Immature natural killer cell (primary cell): Measurements from ENCODE around the gene KXD1. TPM values are rescaled to one million over a fixed set of nuclear protein-coding genes. Genes with fewer than 3 reads are reported as not detected.
A peak's percentile ranks its signal among the peaks of the same experiment; 100 is the strongest.

Source experiments
- DNase-seq, 3 donors: peaks; one replicate each; pipeline ENCODE4 v3.0.0; 2022; ENCODE audit warnings: mixed read lengths in 1 of 3
- H3K27ac Mint-ChIP-seq, 6 donors: one replicate each; pipeline ENCODE4 v1.8.0; 2020; ENCODE audit warnings: mixed read lengths in 6 of 6, mild to moderate bottlenecking in 5 of 6, inconsistent platforms in 4 of 6, moderate library complexity in 3 of 6
- H3K27me3 Mint-ChIP-seq, 3 donors: one replicate each; pipeline ENCODE4 v1.8.0; 2020 to 2021; ENCODE audit warnings: low read depth in 3 of 3, mild to moderate bottlenecking in 3 of 3, mixed read lengths in 3 of 3, moderate library complexity in 3 of 3, inconsistent platforms in 1 of 3
- H3K36me3 Mint-ChIP-seq, 3 donors: one replicate each; pipeline ENCODE4 v1.8.0; 2020; ENCODE audit warnings: mixed read lengths in 3 of 3, inconsistent platforms in 2 of 3, mild to moderate bottlenecking in 2 of 3
- H3K4me1 Mint-ChIP-seq, 2 donors: one replicate each; pipeline ENCODE4 v1.8.0; 2020; ENCODE audit warnings: inconsistent platforms in 2 of 2, mild to moderate bottlenecking in 2 of 2, mixed read lengths in 2 of 2, moderate library complexity in 1 of 2
- H3K4me3 Mint-ChIP-seq, 5 donors: one replicate each; pipeline ENCODE4 v1.8.0; 2020; ENCODE audit warnings: mild to moderate bottlenecking in 5 of 5, mixed read lengths in 5 of 5, inconsistent platforms in 3 of 5, moderate library complexity in 3 of 5
- H3K9me3 Mint-ChIP-seq, 6 donors: one replicate each; pipeline ENCODE4 v1.8.0; 2020; ENCODE audit warnings: mild to moderate bottlenecking in 6 of 6, mixed read lengths in 6 of 6, inconsistent platforms in 4 of 6, moderate library complexity in 3 of 6
- polyA plus RNA-seq, 3 donors: library from polyadenylated mRNA; unstranded; fragments of 300-500 nt; fragmentation: Illumina TruSeq; gene quantifications; one replicate each; pipeline ENCODE4 v1.2.3, GENCODE V29; 2021

Gene KXD1, protein sequence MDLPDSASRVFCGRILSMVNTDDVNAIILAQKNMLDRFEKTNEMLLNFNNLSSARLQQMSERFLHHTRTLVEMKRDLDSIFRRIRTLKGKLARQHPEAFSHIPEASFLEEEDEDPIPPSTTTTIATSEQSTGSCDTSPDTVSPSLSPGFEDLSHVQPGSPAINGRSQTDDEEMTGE
- 100 to 1,000 TPM in 1 of 3 donors, 10 to 100 TPM in 2; 85.9 to 134 (median 93.0) TPM for polyA plus RNA-seq

DNA sequence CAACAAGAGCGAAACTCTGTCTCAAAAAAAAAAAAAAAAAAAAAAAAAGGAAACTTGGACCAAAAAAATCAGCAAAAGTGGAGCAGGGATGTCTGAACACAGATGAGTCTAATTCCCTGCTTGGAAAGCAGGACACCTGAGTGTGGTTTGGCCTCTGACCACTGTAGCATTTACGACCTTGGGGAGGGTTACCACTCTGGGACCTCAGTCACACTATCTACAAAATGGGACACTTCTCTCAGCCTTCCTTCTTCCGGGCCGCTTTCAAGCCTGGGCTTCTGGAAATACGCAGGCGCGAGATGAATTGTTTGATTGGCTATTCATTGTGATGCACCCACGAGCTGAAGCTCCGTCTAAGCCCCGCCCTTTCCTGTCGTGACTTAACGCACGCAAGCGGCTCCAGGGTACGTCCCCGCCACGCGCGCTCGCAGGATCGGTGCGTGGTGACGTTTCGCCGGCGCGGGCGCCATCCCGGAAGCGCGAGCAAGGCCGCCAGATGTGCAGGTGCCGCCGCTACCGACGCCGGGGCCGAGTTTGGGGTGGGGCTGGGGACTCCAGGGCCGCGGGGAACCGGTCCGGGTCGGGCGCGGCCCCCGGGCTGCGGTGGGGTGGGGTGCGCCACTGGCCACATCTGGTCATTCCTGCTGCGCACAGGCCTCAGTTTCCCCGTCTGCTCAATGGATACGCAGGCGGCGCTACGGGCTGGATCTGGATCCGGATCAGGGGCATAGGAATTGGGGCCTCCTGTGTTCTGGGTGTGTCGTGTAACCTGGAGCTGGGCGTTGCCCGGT, at the start of gene KXD1:
Gene KXD1 (plus strand): TSS at position 460 of the 791 bp plus-strand sequence. CDS start 4,187 bp downstream, outside the sequence.
- peak; percentile 97 to 99 (median 98) for DNase-seq
- peak within 1 kb of the TSS; percentile 86 to 93 (median 91) for H3K4me3 Mint-ChIP-seq
- peak within 1 kb of the TSS; percentile 92 to 98 (median 96) for H3K27ac Mint-ChIP-seq
- peaks cover 3 to 9% (median 5%) of the 10 kb centered on the region in 3 donors for H3K27me3 Mint-ChIP-seq
- peaks cover 0 to 3% (median 0%) of the 10 kb centered on the region in 3 donors for H3K36me3 Mint-ChIP-seq
- no peaks in the 10 kb centered on the region for H3K9me3 Mint-ChIP-seq
- H3K4me1 Mint-ChIP-seq = peaks cover 22 to 23% of the 10 kb centered on the region in 2 donors

DNA sequence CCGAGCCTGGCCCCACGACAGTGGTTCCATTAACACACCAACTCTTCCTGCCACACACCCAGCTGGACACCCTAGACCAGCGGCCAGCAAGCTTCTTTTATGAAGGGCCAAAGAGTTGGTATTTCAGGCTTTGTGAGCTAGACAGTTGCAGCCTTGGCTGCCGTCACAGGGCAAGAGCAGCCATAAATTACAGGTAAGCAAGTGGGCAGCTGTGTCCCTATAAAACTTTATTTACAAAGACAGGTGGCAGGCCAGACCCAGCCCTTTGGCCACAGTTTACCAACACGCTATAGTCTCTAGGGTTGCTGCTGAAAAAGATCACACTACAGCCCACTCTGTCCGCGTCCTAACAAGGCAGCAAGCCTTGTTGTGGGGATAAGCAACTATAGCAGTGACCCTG, 49.1 kb upstream of the KXD1 start:
- H3K27ac Mint-ChIP-seq = peak overlapping the region in 1 of 6 donors; percentile 45
- no peaks in the 10 kb centered on the region for H3K9me3 Mint-ChIP-seq
- H3K27me3 Mint-ChIP-seq = peaks cover 2 to 21% (median 5%) of the 10 kb centered on the region in 3 donors
- H3K36me3 Mint-ChIP-seq = no peaks in the 10 kb centered on the region
- no peak for DNase-seq
- H3K4me3 Mint-ChIP-seq = no peak overlapping the region
- peaks cover 59 to 69% of the 10 kb centered on the region in 2 donors for H3K4me1 Mint-ChIP-seq

DNA sequence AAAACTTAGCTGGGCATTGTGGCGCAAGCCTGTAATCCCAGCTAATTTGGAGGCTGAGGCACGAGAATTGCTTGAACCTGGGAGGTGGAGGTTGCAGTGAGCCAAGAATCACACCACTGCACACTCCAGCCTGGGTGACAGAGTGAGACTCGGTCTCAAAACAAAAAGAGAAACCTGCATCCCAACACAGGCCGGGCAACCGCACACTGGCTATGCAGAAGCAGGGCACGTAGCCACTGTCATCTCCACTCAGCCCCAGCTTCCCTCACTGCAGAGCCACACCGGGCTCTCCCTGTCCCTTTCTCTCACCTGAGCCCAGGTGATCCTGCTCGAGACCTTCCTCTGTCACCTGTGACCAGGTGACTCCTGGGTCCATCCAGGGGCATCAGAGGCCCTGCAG, 47.5 kb upstream of the KXD1 start:
- peak overlapping the region in 1 of 6 donors; percentile 23 for H3K27ac Mint-ChIP-seq
- H3K9me3 Mint-ChIP-seq = no peaks in the 10 kb centered on the region
- H3K27me3 Mint-ChIP-seq = peaks cover 2 to 13% (median 3%) of the 10 kb centered on the region in 3 donors
- H3K4me1 Mint-ChIP-seq = peaks cover 56 to 63% of the 10 kb centered on the region in 2 donors
- H3K4me3 Mint-ChIP-seq = no peak overlapping the region
- H3K36me3 Mint-ChIP-seq = no peaks in the 10 kb centered on the region
- DNase-seq = no peak

DNA sequence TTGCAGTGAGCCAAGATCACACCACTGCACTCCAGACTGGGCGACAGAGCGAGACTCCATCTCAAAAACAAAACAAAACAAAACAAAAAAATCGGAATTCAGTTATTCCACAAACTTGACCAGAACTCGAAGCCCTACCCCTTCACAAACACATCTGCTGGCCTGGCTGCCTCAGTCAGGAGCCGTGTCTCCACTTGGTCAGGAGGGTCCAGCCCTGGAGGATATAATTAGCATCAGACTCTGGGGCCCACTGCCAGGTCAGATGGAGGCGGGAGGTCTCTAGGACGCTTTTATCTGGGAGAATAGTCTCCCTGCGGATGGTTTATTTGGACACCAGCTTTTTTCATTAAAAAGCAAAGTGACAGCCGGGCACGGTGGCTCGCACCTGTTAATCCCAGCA, 43.8 kb upstream of the KXD1 start:
- H3K4me1 Mint-ChIP-seq = peaks cover 46 to 48% of the 10 kb centered on the region in 2 donors
- no peaks in the 10 kb centered on the region for H3K9me3 Mint-ChIP-seq
- H3K4me3 Mint-ChIP-seq = no peak overlapping the region
- H3K27ac Mint-ChIP-seq = peak overlapping the region in 1 of 6 donors; percentile 53
- no peaks in the 10 kb centered on the region for H3K36me3 Mint-ChIP-seq
- no peak for DNase-seq
- H3K27me3 Mint-ChIP-seq = peaks cover 0 to 5% (median 3%) of the 10 kb centered on the region in 3 donors

DNA sequence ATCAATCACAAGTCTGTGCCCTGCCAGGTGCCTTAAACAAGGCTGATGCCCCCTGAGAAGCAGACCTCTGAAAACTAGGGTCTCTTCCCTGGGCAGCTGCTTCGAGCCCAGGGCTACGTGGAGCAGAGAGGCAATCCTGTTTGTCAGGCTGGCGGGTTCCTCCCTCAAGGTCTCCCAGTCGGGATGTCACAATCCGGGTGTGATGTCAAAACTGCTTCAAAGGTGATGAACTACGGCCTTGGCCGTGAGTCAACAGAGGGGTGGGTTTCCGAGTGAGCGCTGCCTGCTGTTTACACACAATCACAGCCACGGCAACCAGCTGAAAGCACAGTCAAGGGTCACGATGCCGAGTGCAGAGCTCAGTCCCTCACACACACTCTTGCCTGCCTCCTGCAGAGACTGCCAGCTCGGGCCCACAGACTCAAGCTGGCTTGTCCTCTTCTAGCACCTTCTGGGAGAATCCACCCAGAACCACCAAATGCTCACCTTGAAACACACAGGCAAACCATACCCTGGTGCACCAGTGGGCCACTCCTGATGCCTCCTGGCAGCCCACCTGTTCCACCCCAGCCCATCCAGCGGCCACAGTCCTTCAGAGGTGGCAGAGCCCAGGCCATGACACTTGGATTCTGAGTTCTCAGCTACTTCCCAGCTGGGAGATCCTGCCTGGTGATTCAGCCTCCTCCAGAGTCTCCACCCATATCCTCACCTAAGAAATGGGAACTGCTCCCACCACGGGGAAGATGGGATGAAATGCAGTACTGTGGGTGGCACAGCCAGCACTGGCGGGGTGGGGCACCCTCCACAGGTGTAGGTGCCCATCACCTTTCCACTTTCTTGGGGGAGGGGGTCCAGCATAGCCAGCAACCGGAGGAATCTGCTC, 42.6 kb upstream of the KXD1 start:
- Mint-ChIP-seq H3K36me3 (no peaks in the 10 kb centered on the region), H3K4me3 (peak overlapping the region in 1 of 5 donors; percentile 14), H3K27me3 (peaks cover 0 to 6% (median 4%) of the 10 kb centered on the region in 3 donors), H3K4me1 (peaks cover 44 to 56% of the 10 kb centered on the region in 2 donors), H3K9me3 (no peaks in the 10 kb centered on the region), H3K27ac (peak overlapping the region in 3 of 6 donors; percentile 48 to 72 (median 53))
- no peak for DNase-seq

DNA sequence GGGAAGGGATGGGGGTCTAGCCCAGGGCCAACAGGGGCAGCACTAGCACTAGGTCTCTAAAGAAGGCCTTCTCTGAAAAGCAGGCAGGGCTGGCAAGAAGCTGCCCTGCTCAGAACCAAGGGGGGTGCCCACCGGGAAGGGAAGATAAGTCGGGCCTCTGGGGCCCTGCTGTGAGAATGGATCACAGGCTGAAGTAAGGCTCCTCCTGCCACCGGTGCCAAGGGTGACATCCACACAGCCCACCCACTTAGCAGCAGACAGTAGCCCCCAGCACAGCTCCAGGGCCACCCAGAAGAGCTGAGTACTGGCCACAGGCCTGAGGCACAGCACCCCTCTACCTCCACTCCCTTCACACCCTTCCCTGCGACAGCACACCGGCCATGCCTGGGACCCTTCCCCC, 41.7 kb upstream of the KXD1 start:
- Mint-ChIP-seq H3K36me3 (no peaks in the 10 kb centered on the region), H3K27ac (peak overlapping the region in 3 of 6 donors; percentile 0 to 56 (median 40)), H3K4me3 (no peak overlapping the region), H3K27me3 (peaks cover 0 to 6% (median 2%) of the 10 kb centered on the region in 3 donors), H3K9me3 (no peaks in the 10 kb centered on the region), H3K4me1 (peaks cover 52 to 66% of the 10 kb centered on the region in 2 donors)
- DNase-seq = no peak

DNA sequence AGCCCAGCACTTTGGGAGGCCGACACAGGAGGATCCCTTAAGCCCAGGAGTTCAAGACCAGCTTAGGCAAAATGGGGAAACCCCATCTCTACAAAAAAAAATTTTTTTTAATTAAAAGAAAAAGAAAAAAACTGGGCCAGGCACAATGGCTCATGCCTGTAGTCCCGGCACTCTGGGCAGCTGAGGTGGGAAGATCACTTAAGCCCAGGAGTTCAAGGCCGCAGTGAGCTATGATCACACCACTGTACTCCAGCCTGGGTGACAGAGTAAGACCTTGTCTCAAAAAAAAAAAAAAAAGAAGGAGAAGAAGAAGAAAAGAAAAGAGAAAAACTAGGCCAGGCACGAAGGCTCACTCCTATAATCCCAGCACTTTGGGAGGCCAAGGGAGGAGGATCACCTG, 40.1 kb upstream of the KXD1 start:
- Mint-ChIP-seq H3K9me3 (no peaks in the 10 kb centered on the region), H3K27me3 (peaks cover 3 to 13% (median 11%) of the 10 kb centered on the region in 3 donors), H3K4me1 (peaks cover 52 to 69% of the 10 kb centered on the region in 2 donors), H3K27ac (no peak overlapping the region), H3K36me3 (no peaks in the 10 kb centered on the region), H3K4me3 (no peak overlapping the region)
- no peak for DNase-seq

DNA sequence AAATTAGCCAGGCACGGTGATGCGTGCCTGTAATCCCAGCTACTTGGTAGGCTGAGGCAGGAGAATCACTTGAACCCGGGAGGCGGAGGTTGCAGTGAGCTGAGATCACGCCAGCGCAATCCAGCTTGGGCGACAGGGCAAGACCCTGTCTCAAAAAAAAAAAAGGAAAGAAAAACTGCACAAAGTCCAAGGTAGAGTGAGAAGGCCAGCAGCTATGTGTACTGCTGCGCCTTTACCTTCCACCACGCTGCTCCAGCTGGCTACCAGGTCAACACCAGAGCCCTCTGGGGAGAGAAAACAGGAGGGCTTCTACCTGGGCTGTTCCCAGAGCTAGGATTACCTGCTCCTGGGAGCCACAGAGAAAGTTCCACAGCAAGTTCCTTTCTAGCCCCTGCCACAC, 39.0 kb upstream of the KXD1 start:
- Mint-ChIP-seq H3K27me3 (peaks cover 4 to 15% (median 11%) of the 10 kb centered on the region in 3 donors), H3K4me1 (peaks cover 43 to 60% of the 10 kb centered on the region in 2 donors), H3K36me3 (no peaks in the 10 kb centered on the region), H3K4me3 (no peak overlapping the region), H3K9me3 (no peaks in the 10 kb centered on the region), H3K27ac (no peak overlapping the region)
- DNase-seq = no peak

DNA sequence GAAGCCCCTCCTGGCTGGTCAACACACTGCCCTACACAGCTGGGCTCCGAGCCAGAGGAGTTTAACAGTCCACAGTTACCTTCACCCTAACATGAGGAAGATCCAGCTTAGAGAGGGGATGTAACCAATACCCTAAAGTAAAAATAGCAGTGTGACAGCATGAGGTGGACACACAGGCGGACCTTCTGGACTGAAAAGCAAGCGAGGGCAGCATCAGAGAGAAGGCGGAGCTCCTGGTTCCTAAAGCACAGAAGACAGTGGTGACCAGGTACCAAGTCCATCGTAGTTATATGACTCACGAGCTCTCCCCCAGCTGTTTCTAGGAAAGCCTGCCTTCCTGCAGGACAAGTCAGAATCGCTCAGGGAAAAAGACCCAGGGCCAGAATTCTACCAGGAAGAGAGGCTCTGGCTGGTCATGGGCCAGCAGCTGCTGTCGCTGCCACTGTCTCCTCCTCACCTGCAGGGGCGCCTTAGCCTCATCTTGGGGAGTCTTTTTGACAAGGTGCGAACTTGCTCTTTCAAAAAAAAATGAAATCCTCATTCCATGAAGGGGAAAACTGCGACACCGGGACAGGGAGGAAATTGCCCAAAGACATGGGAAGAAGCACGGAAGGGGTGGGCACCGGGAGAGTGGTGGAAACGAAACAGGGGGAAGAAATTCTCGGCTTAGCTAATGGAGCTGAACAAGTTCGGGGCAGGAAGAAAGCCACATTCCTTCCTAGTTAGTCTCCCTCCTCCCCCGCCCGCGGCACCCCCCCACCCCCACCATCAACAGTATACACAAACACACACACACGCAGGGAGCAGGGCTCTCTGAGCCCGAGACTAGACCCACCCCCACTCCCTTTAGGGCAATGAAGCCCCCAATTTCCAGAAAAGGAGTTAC, 37.5 kb upstream of the KXD1 start:
- DNase-seq = peak; percentile 48 to 57 (median 55)
- Mint-ChIP-seq H3K36me3 (no peaks in the 10 kb centered on the region), H3K27ac (peak overlapping the region; percentile 92 to 98 (median 96)), H3K9me3 (no peaks in the 10 kb centered on the region), H3K4me1 (peaks cover 33 to 47% of the 10 kb centered on the region in 2 donors), H3K27me3 (peaks cover 4 to 13% (median 11%) of the 10 kb centered on the region in 3 donors), H3K4me3 (peak overlapping the region; percentile 90 to 99 (median 95))

DNA sequence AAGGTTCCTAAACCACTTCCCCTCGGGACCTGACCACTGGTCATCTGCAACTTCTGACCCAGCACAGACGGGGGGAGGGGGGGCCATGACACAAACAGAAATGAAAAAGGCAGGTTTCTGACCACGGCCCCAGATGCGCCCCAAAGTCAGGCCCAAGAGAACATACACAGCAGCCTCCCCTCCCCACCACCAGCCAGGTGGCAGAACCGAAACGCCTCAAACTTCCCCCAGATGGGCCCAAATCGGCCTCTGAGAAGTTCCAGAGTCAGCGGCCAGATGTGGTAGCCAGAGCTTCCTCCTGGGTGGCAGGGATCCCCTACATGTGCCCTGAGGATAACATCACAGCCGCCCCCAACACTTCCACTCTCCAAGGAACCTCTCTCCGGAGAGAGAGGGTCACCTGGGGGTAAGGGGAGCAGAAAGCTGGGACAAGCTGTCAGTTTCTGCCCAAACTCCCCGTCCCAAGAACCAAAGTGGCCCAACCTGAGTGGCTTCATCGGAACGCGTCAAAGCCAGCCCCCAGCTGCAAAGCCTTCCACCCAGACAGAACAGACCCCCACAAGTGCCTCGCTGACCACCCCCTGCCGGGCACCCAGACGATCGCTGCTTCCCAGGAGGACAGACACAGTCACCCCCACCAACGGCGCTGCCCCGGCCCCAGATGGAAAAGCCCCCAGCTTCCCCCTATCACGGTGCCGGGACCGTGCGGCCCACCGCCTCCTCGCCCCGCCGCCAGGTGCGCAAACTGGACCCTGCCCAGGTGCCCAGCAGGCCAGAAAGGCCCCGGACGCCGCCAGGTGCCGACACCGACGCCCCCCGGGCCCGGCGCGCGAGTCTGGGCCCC, 36.6 kb upstream of the KXD1 start:
- peak overlapping the region; percentile 90 to 99 (median 97) for H3K4me3 Mint-ChIP-seq
- DNase-seq = peak in 1 of 3 donors; percentile 24
- H3K27ac Mint-ChIP-seq = peak overlapping the region; percentile 92 to 98 (median 96)
- no peaks in the 10 kb centered on the region for H3K36me3 Mint-ChIP-seq
- H3K27me3 Mint-ChIP-seq = peaks cover 4 to 13% (median 11%) of the 10 kb centered on the region in 3 donors
- peaks cover 29 to 39% of the 10 kb centered on the region in 2 donors for H3K4me1 Mint-ChIP-seq
- no peaks in the 10 kb centered on the region for H3K9me3 Mint-ChIP-seq

DNA sequence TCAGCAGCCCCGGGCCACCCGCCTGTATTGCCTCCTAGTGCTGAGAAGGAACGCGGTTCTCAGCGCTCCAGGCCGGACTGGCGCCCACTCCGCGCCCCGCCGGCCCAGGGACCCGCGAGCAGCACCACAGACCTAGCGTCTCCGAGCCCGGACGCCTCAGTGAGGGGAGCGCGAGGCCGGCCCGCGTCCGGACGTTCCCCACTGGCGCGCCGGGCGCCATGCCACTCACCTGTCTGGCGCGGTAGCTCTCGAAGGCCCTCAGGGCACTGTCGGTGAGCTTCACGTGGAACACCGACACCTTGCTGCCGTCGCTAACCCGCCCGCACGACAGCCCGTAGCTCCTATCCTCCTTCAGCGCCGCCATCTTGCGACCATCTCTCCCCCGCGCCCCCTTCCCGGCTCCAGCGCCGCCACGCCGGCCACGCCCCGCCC, 36.0 kb upstream of the KXD1 start, which contains the start of gene ELL:
Gene ELL (minus strand): TSS at position 379 of the 432 bp plus-strand sequence. CDS start 15 bp downstream, at position 364.
- Mint-ChIP-seq H3K4me1 (peaks cover 23 to 32% of the 10 kb centered on the region in 2 donors), H3K36me3 (no peaks in the 10 kb centered on the region), H3K27me3 (peaks cover 4 to 13% (median 10%) of the 10 kb centered on the region in 3 donors), H3K4me3 (peak within 1 kb of the TSS; percentile 90 to 99 (median 97)), H3K27ac (peak within 1 kb of the TSS; percentile 93 to 98 (median 96)), H3K9me3 (no peaks in the 10 kb centered on the region)
- DNase-seq = no peak
